HG03342 (cell line): ENCODE results near the gene C1RL.
"Not testable (repeated sequence)": the region's sequence is repeated elsewhere in the genome, so short reads cannot be mapped to it uniquely, and the experiment has no call there.

Experiments
- ATAC-seq: cut with Tn5 transposase; IDR thresholded peaks from one replicate; pipeline ENCODE4 v1.9.1; 2021; ENCODE audit warnings: mild to moderate bottlenecking, moderate library complexity; ENCODE audit not compliant: unreplicated experiment

C1RL gene

GRCh38 chr12:7116916-7117315 lies 7.9 kb upstream of the C1RL start:
- no peak for ATAC-seq

- ATAC-seq = no peak
These were observed 7.2 kb upstream of the C1RL start for GRCh38 chr12:7116196-7116595.

- ATAC-seq = no peak
These were observed 5.8 kb upstream of the C1RL start for GRCh38 chr12:7114851-7115250.

- no peak for ATAC-seq
These were observed 5.0 kb upstream of the C1RL start for GRCh38 chr12:7114008-7114407.

- ATAC-seq = no peak
These were observed 4.4 kb upstream of the C1RL start for GRCh38 chr12:7113389-7113871.

- ATAC-seq = no peak
These were observed 3.0 kb upstream of the C1RL start for GRCh38 chr12:7112041-7112440.

GRCh38 chr12:7110661-7111060 lies 1.6 kb upstream of the C1RL start:
- no peak for ATAC-seq

- ATAC-seq = no peak
These were observed 532 bp upstream of the C1RL start for GRCh38 chr12:7109572-7109920.

- peak; percentile 83 for ATAC-seq
These were observed 815 bp downstream of the C1RL start for GRCh38 chr12:7108003-7108795.

- ATAC-seq = no peak
These were observed 1.4 kb downstream of the C1RL start for GRCh38 chr12:7107636-7108002.

GRCh38 chr12:7107181-7107580 lies 1.8 kb downstream of the C1RL start:
- not testable (repeated sequence) for ATAC-seq

GRCh38 chr12:7106082-7106481 lies 2.9 kb downstream of the C1RL start:
- ATAC-seq = no peak

- no peak for ATAC-seq
These were observed 5.0 kb downstream of the C1RL start for GRCh38 chr12:7103837-7104584.

- no peak for ATAC-seq
These were observed 6.4 kb downstream of the C1RL start for GRCh38 chr12:7102582-7102981.

GRCh38 chr12:7101694-7102131 lies 7.3 kb downstream of the C1RL start:
- ATAC-seq = no peak

GRCh38 chr12:7101047-7101693 lies 7.8 kb downstream of the C1RL start:
- no peak for ATAC-seq

- ATAC-seq = no peak
These were observed 8.8 kb downstream of the C1RL start for GRCh38 chr12:7100239-7100638.

GRCh38 chr12:7099290-7099996 lies 9.6 kb downstream of the C1RL start:
- ATAC-seq = no peak

- no peak for ATAC-seq
These were observed 12.0 kb downstream of the C1RL start for GRCh38 chr12:7096979-7097378.

- ATAC-seq = no peak
These were observed 12.7 kb downstream of the C1RL start for GRCh38 chr12:7096006-7096932.
